Measurements from ENCODE around the gene DPEP1. TPM values are rescaled to one million over a fixed set of nuclear protein-coding genes. Genes with fewer than 3 reads are reported as not detected.
A peak's percentile ranks its signal among the peaks of the same experiment; 100 is the strongest.
"Not testable (repeated sequence)": the region's sequence is repeated elsewhere in the genome, so short reads cannot be mapped to it uniquely, and the experiment has no call there.

Gene DPEP1
- total RNA-seq, 1 experiment from 2014 or later: 1.7 TPM

GRCh38 chr16:89667000-89667399, 53.6 kb downstream of the DPEP1 start:
- peak; percentile 75 for DNase-seq
- H3K9me2 ChIP-seq (replicated peaks; ENCODE audit: insufficient read depth, low read length); H3K4me2 ChIP-seq (ENCODE audit: low read depth, low read length, poor library complexity, severe bottlenecking); H3K79me2 ChIP-seq (ENCODE audit: low read length); H3K9me3 ChIP-seq (ENCODE audit: low read length); H3K4me1 ChIP-seq (ENCODE audit: low read length); H4K20me1 ChIP-seq (ENCODE audit: insufficient read depth, low read depth, low read length); H3K36me3 ChIP-seq (ENCODE audit: insufficient read depth, low read length); H3K4me3 ChIP-seq (ENCODE audit: low read length); H3K27ac ChIP-seq (ENCODE audit: low read length); H2AFZ ChIP-seq (ENCODE audit: low read length); H3K27me3 ChIP-seq (ENCODE audit: low read length); H3K9ac ChIP-seq (ENCODE audit: low read length): not testable (repeated sequence)

GRCh38 chr16:89667633-89668032, 54.2 kb downstream of the DPEP1 start:
- Histone ChIP-seq H3K27me3 (ENCODE audit: low read length) (no peaks in the 10 kb centered on the region), H3K4me1 (ENCODE audit: low read length) (no peaks in the 10 kb centered on the region), H3K27ac (ENCODE audit: low read length) (no peak overlapping the region), H3K9me2 (replicated peaks; ENCODE audit: insufficient read depth, low read length) (no peaks in the 10 kb centered on the region), H3K4me3 (ENCODE audit: low read length) (no peak overlapping the region), H3K4me2 (ENCODE audit: low read depth, low read length, poor library complexity, severe bottlenecking) (no peak overlapping the region), H4K20me1 (ENCODE audit: insufficient read depth, low read depth, low read length) (no peaks in the 10 kb centered on the region), H3K9ac (ENCODE audit: low read length) (no peak overlapping the region), H3K36me3 (ENCODE audit: insufficient read depth, low read length) (no peaks in the 10 kb centered on the region), H2AFZ (ENCODE audit: low read length) (no peak overlapping the region), H3K79me2 (ENCODE audit: low read length) (no peaks in the 10 kb centered on the region), H3K9me3 (ENCODE audit: low read length) (no peaks in the 10 kb centered on the region)
- no peak for DNase-seq

GRCh38 chr16:89668790-89669158, 55.3 kb downstream of the DPEP1 start:
- Histone ChIP-seq H2AFZ (ENCODE audit: low read length) (no peak overlapping the region), H3K27ac (ENCODE audit: low read length) (no peak overlapping the region), H3K9me2 (replicated peaks; ENCODE audit: insufficient read depth, low read length) (no peaks in the 10 kb centered on the region)

DNA sequence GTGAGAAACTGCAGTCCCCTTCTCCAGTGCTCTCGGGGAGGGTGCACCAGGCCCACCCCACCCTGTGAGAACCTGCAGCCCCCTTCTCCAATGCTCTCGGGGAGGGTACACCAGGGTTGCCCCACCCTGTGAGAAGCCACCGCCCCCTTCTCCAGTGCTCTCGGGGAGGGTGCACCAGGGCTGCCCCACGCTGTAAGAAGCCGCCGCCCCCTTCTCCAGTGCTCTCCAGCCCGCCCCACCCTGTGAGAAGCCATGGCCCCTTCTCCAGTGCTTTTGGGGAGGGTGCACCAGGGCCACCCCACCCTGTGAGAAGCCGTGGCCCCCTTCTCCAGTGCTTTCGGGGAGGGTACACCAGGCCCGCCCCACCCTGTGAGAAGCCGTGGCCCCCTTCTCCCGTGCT, 56.3 kb downstream of the DPEP1 start:
- H3K9ac ChIP-seq (ENCODE audit: low read length): no peak overlapping the region
- H3K27ac ChIP-seq (ENCODE audit: low read length): no peak overlapping the region
- H3K36me3 ChIP-seq (ENCODE audit: insufficient read depth, low read length): no peaks in the 10 kb centered on the region; the same call in 1 of the 2 replicates
- H3K9me2 ChIP-seq (replicated peaks; ENCODE audit: insufficient read depth, low read length): no peaks in the 10 kb centered on the region
- H3K4me2 ChIP-seq (ENCODE audit: low read depth, low read length, poor library complexity, severe bottlenecking): no peak overlapping the region
- H3K27me3 ChIP-seq (ENCODE audit: low read length): no peaks in the 10 kb centered on the region
- no peaks in the 10 kb centered on the region for H4K20me1 ChIP-seq (ENCODE audit: insufficient read depth, low read depth, low read length)
- no peak overlapping the region for H2AFZ ChIP-seq (ENCODE audit: low read length)
- H3K79me2 ChIP-seq (ENCODE audit: low read length): no peaks in the 10 kb centered on the region
- H3K4me1 ChIP-seq (ENCODE audit: low read length): no peaks in the 10 kb centered on the region
- no peak overlapping the region for H3K4me3 ChIP-seq (ENCODE audit: low read length)
- no peaks in the 10 kb centered on the region for H3K9me3 ChIP-seq (ENCODE audit: low read length)
- no peak for DNase-seq

More at GRCh38 chr16:89668790-89669158, 55.3 kb downstream of the DPEP1 start:
- no peaks in the 10 kb centered on the region; the same call in 1 of the 2 replicates for H3K36me3 ChIP-seq (ENCODE audit: insufficient read depth, low read length)
- H3K79me2 ChIP-seq (ENCODE audit: low read length): no peaks in the 10 kb centered on the region
- DNase-seq: no peak
- no peaks in the 10 kb centered on the region for H4K20me1 ChIP-seq (ENCODE audit: insufficient read depth, low read depth, low read length)
- no peak overlapping the region for H3K4me2 ChIP-seq (ENCODE audit: low read depth, low read length, poor library complexity, severe bottlenecking)
- H3K4me1 ChIP-seq (ENCODE audit: low read length): no peaks in the 10 kb centered on the region
- H3K9ac ChIP-seq (ENCODE audit: low read length): no peak overlapping the region
- H3K27me3 ChIP-seq (ENCODE audit: low read length): no peaks in the 10 kb centered on the region
- no peak overlapping the region for H3K4me3 ChIP-seq (ENCODE audit: low read length)
- H3K9me3 ChIP-seq (ENCODE audit: low read length): no peaks in the 10 kb centered on the region

DNA sequence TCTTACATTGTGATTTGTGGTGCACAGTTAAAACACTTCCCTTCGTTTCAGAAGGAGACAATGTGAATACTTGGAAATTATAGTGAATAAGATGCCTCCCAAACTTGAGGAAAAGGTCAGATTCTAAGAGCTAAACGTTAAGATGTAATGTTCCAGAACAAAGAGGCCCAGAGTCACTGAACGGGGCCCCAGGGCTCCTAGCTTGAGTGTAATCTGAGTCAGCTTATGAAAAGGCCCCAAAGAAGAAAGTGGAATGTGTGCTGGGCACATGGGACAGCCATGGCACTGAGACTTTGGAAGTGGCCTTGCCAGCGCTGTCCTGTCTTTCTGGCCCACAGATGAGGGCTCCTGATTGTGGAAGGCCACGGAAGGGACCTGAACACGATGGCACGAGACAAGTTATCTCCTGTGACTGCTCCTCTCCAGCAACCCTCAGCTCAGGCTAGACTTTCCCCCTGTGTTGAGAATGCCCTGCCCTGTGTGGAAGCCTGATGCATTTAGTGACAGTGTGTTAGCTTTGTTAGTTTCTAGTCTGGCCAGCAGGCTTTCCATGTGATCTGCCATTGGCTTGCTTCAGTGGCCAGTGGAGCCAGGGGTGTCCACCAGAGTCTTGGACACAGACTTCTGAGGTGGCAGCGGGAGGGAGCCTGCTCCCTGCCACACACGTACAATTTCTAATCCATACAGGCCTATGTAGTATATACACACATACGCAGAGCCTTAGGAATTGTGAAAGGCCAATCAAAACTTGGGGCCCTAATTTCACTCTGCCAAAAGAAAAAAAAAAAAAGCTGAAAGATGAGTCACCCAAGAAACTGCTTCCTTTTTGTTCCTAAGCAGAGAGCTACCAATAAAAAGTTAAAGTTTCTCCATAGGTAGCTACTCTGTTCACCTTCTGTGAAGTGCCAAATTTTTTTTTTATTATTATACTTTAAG, 57.3 kb downstream of the DPEP1 start:
- H3K27me3 ChIP-seq (ENCODE audit: low read length): no peaks in the 10 kb centered on the region
- no peak for DNase-seq
- H2AFZ ChIP-seq (ENCODE audit: low read length): no peak overlapping the region

GRCh38 chr16:89671565-89671964, 58.1 kb downstream of the DPEP1 start:
- not testable (repeated sequence) for H3K4me2 ChIP-seq (ENCODE audit: low read depth, low read length, poor library complexity, severe bottlenecking)

More for the DNA sequence above, 57.3 kb downstream of the DPEP1 start:
- H3K4me2 ChIP-seq (ENCODE audit: low read depth, low read length, poor library complexity, severe bottlenecking): no peak overlapping the region
- no peak overlapping the region for H3K4me3 ChIP-seq (ENCODE audit: low read length)
- H3K27ac ChIP-seq (ENCODE audit: low read length): no peak overlapping the region
- no peaks in the 10 kb centered on the region; the same call in 1 of the 2 replicates for H3K36me3 ChIP-seq (ENCODE audit: insufficient read depth, low read length)
- H4K20me1 ChIP-seq (ENCODE audit: insufficient read depth, low read depth, low read length): no peaks in the 10 kb centered on the region
- no peaks in the 10 kb centered on the region for H3K4me1 ChIP-seq (ENCODE audit: low read length)
- H3K79me2 ChIP-seq (ENCODE audit: low read length): no peaks in the 10 kb centered on the region
- no peaks in the 10 kb centered on the region for H3K9me2 ChIP-seq (replicated peaks; ENCODE audit: insufficient read depth, low read length)
- no peaks in the 10 kb centered on the region for H3K9me3 ChIP-seq (ENCODE audit: low read length)
- H3K9ac ChIP-seq (ENCODE audit: low read length): no peak overlapping the region

GRCh38 chr16:89672177-89672941, 58.9 kb downstream of the DPEP1 start:
- Histone ChIP-seq H3K27me3 (ENCODE audit: low read length) (no peaks in the 10 kb centered on the region), H4K20me1 (ENCODE audit: insufficient read depth, low read depth, low read length) (no peaks in the 10 kb centered on the region), H3K9ac (ENCODE audit: low read length) (no peak overlapping the region), H3K4me1 (ENCODE audit: low read length) (no peaks in the 10 kb centered on the region), H3K4me2 (ENCODE audit: low read depth, low read length, poor library complexity, severe bottlenecking) (no peak overlapping the region), H3K79me2 (ENCODE audit: low read length) (no peaks in the 10 kb centered on the region), H3K9me3 (ENCODE audit: low read length) (no peaks in the 10 kb centered on the region), H3K4me3 (ENCODE audit: low read length) (no peak overlapping the region), H3K9me2 (replicated peaks; ENCODE audit: insufficient read depth, low read length) (no peaks in the 10 kb centered on the region), H3K36me3 (ENCODE audit: insufficient read depth, low read length) (no peaks in the 10 kb centered on the region; the same call in 1 of the 2 replicates), H3K27ac (ENCODE audit: low read length) (no peak overlapping the region), H2AFZ (ENCODE audit: low read length) (no peak overlapping the region)
- DNase-seq: no peak

More at GRCh38 chr16:89671565-89671964, 58.1 kb downstream of the DPEP1 start:
- not testable (repeated sequence) for H2AFZ ChIP-seq (ENCODE audit: low read length); H3K4me1 ChIP-seq (ENCODE audit: low read length); H3K9ac ChIP-seq (ENCODE audit: low read length); H3K4me3 ChIP-seq (ENCODE audit: low read length); H3K9me3 ChIP-seq (ENCODE audit: low read length); H3K9me2 ChIP-seq (replicated peaks; ENCODE audit: insufficient read depth, low read length); DNase-seq; H4K20me1 ChIP-seq (ENCODE audit: insufficient read depth, low read depth, low read length); H3K36me3 ChIP-seq (ENCODE audit: insufficient read depth, low read length); H3K27me3 ChIP-seq (ENCODE audit: low read length); H3K27ac ChIP-seq (ENCODE audit: low read length); H3K79me2 ChIP-seq (ENCODE audit: low read length)

DNA sequence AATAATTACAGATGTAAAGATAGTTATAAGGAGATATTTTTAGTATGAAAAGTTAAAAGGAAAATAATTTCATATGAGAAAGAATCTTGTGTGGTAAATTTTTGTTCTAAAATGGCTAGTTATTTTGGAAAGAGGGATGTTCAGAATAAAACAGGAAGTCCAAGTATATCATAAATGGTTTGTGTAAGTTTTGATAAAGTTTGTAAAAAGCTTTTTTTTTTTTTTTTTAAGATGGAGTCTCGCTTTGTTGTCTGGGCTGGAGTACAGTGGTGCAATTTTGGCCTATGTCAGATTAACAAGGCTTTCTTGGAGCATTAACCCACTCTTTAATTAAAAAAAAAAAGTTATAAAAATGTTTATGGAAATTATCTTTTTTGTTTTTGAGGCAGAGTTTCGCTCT, 64.8 kb downstream of the DPEP1 start:
- H3K27me3 ChIP-seq (ENCODE audit: low read length): no peaks in the 10 kb centered on the region
- H2AFZ ChIP-seq (ENCODE audit: low read length): no peak overlapping the region
- DNase-seq: peak; percentile 60
- no peak overlapping the region for H3K9ac ChIP-seq (ENCODE audit: low read length)
- no peaks in the 10 kb centered on the region for H4K20me1 ChIP-seq (ENCODE audit: insufficient read depth, low read depth, low read length)
- H3K4me2 ChIP-seq (ENCODE audit: low read depth, low read length, poor library complexity, severe bottlenecking): no peak overlapping the region
- H3K36me3 ChIP-seq (ENCODE audit: insufficient read depth, low read length): peaks cover 2% of the 10 kb centered on the region; the same call in 1 of the 2 replicates
- no peak overlapping the region for H3K27ac ChIP-seq (ENCODE audit: low read length)
- H3K9me3 ChIP-seq (ENCODE audit: low read length): no peaks in the 10 kb centered on the region
- no peaks in the 10 kb centered on the region for H3K4me1 ChIP-seq (ENCODE audit: low read length)
- H3K79me2 ChIP-seq (ENCODE audit: low read length): no peaks in the 10 kb centered on the region
- no peaks in the 10 kb centered on the region for H3K9me2 ChIP-seq (replicated peaks; ENCODE audit: insufficient read depth, low read length)
- no peak overlapping the region for H3K4me3 ChIP-seq (ENCODE audit: low read length)

All from Karpas-422 (cell line).